HUDEP-2 (cell line): ENCODE results near the gene CDH23.

Experiments
- DNase-seq, 76 experiments: peaks; one replicate each; lab custom pipeline; 2025; ENCODE audit not compliant: unreplicated experiment in 76 of 76; lab: John Stamatoyannopoulos, UW

The CDH23 gene

GRCh38 chr10:71576842-71577241 is 180.1 kb downstream of the CDH23 start:
- DNase-seq: no peak

DNA sequence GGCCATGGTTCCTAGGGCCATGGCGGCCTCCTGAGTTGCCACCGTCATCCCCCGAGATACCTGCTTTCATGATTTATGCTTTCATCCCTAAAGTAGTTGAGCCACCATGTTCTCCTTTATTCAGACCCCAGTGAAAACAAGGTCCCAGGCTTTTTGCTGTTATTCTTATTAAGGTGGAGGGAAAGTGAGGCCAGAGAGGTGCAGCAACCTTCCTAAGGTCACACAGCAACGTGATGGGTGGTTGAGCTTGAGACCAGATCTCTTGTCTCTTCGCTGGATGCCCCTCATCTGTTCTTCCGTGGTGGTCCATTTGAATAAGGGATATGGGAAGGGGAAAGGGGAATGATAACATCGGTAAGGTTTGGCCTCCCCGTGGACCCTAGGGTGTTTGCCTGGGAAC is 180.6 kb downstream of the CDH23 start:
- DNase-seq: no peak

- no peak for DNase-seq
Measured at GRCh38 chr10:71578069-71578468, 181.3 kb downstream of the CDH23 start.

DNA sequence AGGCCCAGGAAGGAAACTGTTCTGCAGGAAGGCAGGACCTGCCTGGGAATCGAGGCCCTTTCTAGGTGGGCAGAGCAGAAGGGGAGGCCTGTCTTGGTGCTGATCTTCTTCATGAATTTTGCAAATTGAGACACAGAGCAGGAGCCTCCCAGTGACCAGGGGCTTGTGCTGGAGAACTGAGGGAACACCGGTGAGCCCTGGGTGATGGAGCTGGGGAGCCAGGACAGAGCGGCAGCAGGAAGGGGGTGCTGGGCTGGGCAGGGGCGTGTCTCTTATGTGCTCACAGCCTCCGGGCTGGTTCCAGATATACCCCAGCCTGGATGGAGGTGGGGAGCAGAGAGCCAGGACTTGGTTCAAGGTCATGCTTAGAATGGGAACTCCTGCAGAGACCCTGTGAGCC is 182.9 kb downstream of the CDH23 start:
- no peak for DNase-seq

- no peak for DNase-seq
Measured at GRCh38 chr10:71580415-71580814, 183.7 kb downstream of the CDH23 start.

GRCh38 chr10:71580926-71581325 is 184.2 kb downstream of the CDH23 start:
- DNase-seq: no peak

- DNase-seq: no peak
Measured at GRCh38 chr10:71581376-71581775, 184.7 kb downstream of the CDH23 start.

DNA sequence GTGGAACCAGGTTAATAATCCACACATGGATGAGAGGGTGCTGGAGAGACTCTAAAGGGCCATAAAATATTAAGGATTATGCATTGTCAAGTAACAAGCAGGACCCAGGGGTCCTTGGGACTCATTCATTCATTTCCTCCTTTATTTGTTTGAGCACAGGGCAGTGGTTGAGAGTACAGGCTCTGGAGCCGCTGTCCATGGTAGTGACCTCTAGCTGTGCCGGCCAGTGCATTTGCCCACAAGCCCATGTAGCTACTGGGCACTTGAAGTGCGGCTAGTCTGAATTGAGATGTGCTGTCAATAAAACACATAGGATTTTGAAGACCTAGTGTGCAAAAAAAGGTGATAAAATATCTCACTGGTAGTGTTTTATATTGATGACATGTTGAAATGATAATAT is 185.3 kb downstream of the CDH23 start:
- DNase-seq: no peak

DNA sequence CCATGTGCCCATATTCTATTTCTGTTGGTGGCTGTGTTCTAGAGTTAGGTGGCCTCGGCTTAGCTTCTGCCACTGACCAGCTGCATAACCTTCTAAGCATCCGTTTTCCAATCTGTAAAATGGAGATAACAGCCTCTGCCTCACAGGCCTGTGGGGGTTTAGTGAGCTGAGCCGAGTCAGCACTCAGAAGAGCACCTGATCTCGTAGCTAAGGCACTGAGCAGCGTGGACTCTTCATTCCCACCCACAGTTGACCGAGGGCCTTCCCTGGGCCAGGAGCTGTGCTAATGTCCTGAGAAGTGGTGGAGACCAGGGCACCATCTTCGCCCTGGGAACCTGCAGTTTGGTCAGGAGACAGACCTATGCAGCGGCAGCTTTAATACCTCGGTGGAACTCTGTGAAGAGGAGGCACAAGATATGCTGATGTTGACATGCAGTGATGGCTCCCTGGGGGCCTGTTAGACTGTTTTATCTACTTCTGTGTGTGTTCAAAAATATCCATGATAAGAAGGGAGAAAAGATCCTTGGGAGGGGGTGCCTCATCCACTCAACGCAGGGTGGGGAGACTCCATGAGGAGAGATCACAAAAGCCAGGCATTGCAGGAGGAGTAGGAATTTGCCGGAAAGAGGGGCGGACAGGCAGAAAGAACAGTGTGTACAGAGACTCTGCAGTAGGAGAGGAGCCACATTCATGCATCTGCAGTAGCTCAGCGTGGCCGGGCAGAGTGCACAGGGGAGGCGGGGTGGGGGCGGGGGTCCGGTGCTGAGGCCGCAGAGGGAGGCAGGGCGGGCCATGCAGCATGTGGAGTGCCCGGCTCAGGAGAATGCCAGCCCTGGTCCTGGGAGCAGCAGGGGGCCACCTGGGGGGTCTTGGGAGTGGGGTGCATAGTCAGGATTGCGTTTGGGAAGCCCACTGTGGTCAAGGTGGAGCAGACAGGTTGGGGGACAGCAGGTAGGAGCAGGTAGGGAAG is 186.1 kb downstream of the CDH23 start:
- no peak for DNase-seq

DNA sequence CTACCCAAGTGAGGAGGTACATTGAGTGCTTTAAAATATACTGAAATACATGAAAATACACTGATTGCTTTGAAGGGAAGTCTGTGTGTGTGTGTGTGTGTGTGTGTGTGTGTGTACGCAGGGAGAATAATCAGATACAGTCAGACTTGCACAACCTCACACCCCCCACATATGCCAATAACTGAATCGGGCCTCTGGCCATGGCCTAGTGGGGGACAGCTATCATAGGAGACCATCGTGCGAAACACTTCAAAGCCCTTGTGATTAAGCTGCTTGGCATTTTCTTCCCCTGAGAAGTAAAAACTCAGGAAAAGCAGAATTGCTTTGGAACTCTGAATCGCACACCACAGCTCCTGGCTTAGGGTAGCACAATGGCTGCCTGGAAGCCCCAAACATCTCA is 187.7 kb downstream of the CDH23 start:
- DNase-seq: no peak

DNA sequence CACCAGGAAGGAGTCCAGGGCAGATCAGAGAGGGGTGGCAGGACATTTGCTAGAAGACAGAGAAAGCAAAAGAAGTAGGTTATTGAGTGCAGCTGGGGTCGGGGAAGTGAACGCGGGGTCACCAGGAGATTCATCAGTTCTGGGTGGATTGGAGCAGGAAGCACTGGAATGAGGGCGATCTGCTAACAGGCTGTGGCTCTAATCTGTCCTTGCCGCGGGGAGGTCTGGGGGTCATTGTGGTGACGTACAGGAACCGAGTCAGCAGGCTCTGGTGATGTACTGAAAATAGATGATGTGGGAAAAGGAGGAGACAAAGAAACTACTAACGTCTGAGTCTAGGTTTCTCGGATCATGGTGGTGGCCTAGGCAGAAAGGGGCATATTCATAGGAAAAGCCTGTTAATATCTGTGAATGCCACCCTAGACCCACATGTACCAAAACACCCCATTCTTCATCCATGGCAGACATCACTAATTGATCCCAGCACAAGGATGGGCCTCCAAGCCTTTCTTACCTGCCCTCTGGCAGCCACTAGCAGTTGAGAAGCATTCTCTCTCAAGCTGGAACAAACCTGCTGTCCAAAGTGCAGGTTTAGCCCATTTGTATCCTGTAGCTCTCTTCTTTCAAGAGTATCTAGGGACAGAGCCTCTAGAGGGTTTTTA is 188.3 kb downstream of the CDH23 start:
- DNase-seq: no peak

- no peak for DNase-seq
Measured at GRCh38 chr10:71585564-71586290, 189.0 kb downstream of the CDH23 start.

DNA sequence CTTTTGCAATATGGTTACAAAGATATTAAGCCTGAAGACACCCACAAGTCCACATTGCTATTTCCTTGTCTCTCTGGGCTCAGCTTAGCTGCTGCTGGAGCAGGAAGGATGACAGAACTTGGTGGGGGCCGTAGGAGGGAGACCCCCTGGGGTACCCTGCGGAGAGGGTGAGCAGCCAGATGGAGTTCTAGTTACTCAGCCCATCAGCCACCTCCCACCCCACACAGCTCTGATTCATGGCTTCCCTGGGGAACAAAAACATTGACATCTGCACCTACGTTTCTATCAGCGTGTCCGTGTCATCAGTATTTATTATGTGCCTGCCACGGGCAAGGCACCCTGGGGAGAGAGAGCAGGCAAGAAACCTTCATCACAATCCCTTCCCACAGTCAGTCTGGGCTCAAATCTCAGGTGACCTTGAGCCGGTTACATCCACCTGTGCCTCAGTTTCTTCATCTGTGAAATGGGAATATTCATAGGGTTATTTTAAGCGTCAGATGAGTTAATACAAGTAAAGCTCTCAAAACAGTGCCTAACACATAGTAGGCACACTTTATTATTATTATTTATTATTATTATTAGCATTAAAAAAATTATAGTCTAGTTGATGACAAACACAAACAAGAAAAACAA is 191.3 kb downstream of the CDH23 start:
- DNase-seq: no peak

- DNase-seq: no peak
Measured at GRCh38 chr10:71588685-71589084, 192.0 kb downstream of the CDH23 start.

- DNase-seq: no peak
Measured at GRCh38 chr10:71589617-71590551, 193.2 kb downstream of the CDH23 start.

DNA sequence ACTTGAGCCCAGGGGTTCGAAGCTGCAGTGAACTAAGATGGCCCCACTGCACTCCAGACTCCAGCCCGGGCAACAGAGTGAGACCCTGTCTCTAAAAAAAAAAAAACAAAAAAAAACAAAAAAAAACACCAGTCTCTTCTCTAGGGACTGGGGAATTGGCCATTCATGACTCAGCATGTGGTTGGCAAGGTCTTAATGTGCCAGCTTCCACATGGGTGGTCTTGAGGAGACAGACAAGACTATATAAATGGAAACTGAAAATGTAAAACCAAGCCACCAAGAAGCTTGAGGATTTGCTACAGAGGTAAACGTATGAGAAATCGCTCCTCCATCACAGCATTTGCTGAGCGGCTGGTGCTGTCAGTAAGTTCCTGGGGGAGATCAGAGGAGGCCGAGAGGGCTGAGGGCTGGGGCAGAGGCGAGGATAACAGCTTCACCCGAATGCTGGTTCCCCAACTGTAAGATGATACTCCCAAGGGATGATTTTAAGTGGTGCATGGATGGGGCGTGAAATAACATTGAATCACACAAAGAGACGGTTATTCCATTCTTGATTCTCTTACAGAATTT is 194.1 kb downstream of the CDH23 start:
- no peak for DNase-seq

DNA sequence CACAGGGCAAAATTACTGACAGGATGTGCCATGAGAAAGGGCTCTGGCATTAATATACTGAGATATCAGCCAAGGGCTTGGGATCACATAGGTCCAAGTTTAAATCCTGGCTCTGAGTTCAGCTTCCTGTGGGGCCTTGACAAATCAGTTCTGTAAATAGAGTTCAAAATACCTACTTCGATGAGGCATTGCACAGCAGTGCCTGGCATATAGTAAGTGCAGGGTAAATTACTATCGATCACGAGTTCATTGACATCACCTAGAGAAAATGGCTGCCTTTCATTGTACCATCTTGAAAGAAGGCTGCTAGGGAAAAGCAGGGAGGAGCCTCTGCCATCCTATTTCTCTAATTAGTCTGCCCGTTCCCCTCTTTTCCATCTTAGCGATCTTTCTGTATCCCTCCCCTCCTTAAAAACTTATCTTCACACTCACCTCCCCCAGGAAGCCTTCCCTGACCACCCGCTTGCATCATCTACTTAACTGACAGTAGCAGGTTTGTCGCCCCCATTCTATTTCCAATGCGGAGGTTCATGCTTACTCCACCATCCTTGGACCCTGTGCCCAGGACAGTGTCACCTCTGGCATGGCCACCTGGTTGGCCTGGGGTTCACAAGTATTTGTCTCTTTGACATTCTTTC is 198.3 kb downstream of the CDH23 start:
- DNase-seq: no peak

DNA sequence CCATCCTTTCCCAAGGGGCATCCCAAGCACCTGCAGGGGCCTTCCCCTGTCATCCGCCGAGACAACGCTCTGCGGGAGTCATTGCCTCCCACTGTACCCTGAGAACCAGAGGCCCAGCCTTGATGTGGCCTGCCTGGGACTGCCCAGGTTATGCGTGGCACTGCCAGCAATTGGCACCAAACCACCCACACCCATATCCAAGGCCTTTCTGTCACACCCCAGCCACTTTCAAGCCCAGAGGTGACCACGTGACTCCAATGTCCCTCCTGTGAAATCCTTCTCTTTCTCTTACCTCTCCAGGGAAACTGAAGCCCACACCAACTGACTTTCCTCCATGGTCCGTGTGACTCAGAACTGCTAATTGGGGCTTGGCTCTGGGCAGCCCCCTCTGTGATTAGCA is 198.9 kb downstream of the CDH23 start:
- DNase-seq: no peak

GRCh38 chr10:71596127-71596526 is 199.4 kb downstream of the CDH23 start:
- no peak for DNase-seq
